Naive B cell (primary cell): ENCODE measurements around the gene FLVCR1. TPM values are rescaled to one million over a fixed set of nuclear protein-coding genes. Genes with fewer than 3 reads are reported as not detected.
"Not testable (repeated sequence)": the region's sequence is repeated elsewhere in the genome, so short reads cannot be mapped to it uniquely, and the experiment has no call there.

Source experiments
- ATAC-seq, 2 donors: fragments of 150-1000 bp; cut with Tn5 transposase; 2 replicates each; pipeline ENCODE4 v1.10.0; 2021; ENCODE audit warnings: low read depth in 2 of 2, mild to moderate bottlenecking in 2 of 2, moderate library complexity in 2 of 2
- DNase-seq: peaks from one replicate; pipeline ENCODE4 v3.0.0; 2022
- H3K27ac Mint-ChIP-seq, 6 donors: one replicate each; pipeline ENCODE4 v1.8.0; 2020 to 2022; ENCODE audit warnings: mild to moderate bottlenecking in 6 of 6, mixed read lengths in 6 of 6, moderate library complexity in 5 of 6, inconsistent platforms in 2 of 6
- H3K27me3 Mint-ChIP-seq, 3 donors: one replicate each; pipeline ENCODE4 v1.8.0; 2021 to 2022; ENCODE audit warnings: mixed read lengths in 3 of 3, mild to moderate bottlenecking in 1 of 3
- H3K36me3 Mint-ChIP-seq, 2 donors: one replicate each; pipeline ENCODE4 v1.8.0; 2020 to 2022; ENCODE audit warnings: mixed read lengths in 2 of 2, inconsistent platforms in 1 of 2, mild to moderate bottlenecking in 1 of 2
- H3K4me1 Mint-ChIP-seq, 3 donors: one replicate each; pipeline ENCODE4 v1.8.0; 2020 to 2022; ENCODE audit warnings: mixed read lengths in 3 of 3, inconsistent platforms in 1 of 3, mild to moderate bottlenecking in 1 of 3, moderate library complexity in 1 of 3
- H3K4me3 Mint-ChIP-seq, 8 donors: one replicate each; pipeline ENCODE4 v1.8.0; 2020 to 2022; ENCODE audit warnings: mild to moderate bottlenecking in 8 of 8, mixed read lengths in 8 of 8, moderate library complexity in 8 of 8, inconsistent platforms in 2 of 8
- H3K9me3 Mint-ChIP-seq, 7 donors: one replicate each; pipeline ENCODE4 v1.8.0; 2020 to 2022; ENCODE audit warnings: mixed read lengths in 7 of 7, mild to moderate bottlenecking in 5 of 7, inconsistent platforms in 2 of 7, moderate library complexity in 1 of 7
- polyA plus RNA-seq, 6 donors: library from polyadenylated mRNA; unstranded; fragments of 300-500 nt; fragmentation: Illumina TruSeq; gene quantifications; one replicate each; pipeline ENCODE4 v1.2.3, GENCODE V29; 2021; ENCODE audit warnings: low read depth in 6 of 6

Gene FLVCR1
- polyA plus RNA-seq, 6 donors from 2014 or later = 1.0 to 4.6 (median 2.5) TPM

- Mint-ChIP-seq H3K9me3 (no peaks in the 10 kb centered on the region), H3K4me3 (no peak overlapping the region), H3K27me3 (no peaks in the 10 kb centered on the region), H3K4me1 (peaks cover 4 to 11% (median 6%) of the 10 kb centered on the region in 3 donors), H3K36me3 (no peaks in the 10 kb centered on the region), H3K27ac (no peak overlapping the region)
- DNase-seq (no peak), ATAC-seq (no peak)
These were observed 9.1 kb downstream of the FLVCR1 start for GRCh38 chr1:212867192-212867591.

- H3K27me3 Mint-ChIP-seq = no peaks in the 10 kb centered on the region
- peak overlapping the region in 1 of 6 donors; percentile 13 for H3K27ac Mint-ChIP-seq
- peaks cover 0 to 5% (median 3%) of the 10 kb centered on the region in 3 donors for H3K4me1 Mint-ChIP-seq
- DNase-seq = no peak
- peaks cover 23 to 24% of the 10 kb centered on the region in 2 donors for H3K36me3 Mint-ChIP-seq
- H3K4me3 Mint-ChIP-seq = no peak overlapping the region
- ATAC-seq = no peak
- H3K9me3 Mint-ChIP-seq = no peaks in the 10 kb centered on the region
These were observed 13.9 kb downstream of the FLVCR1 start for GRCh38 chr1:212871976-212872375.

DNA sequence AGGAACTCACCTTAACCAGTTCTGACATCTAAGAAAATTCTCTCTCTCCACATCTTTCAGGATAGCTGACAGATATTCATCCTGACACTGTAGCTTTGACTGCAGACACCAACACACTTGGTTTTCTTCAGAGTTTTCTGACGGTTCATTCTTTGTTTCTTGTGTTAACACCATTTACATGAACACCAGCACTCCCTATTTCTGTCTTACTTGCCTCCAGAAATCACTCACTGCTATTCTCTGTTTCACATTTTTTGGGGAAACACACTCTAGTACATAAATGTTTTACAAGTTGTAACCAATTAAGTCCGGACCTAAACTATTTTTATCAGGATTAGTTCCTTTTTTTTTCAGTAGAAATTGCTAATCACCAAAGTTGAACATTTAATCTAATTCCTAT is 15.4 kb downstream of the FLVCR1 start:
- Mint-ChIP-seq H3K36me3 (peaks cover 23 to 27% of the 10 kb centered on the region in 2 donors), H3K27me3 (no peaks in the 10 kb centered on the region), H3K4me3 (no peak overlapping the region), H3K9me3 (no peaks in the 10 kb centered on the region), H3K27ac (no peak overlapping the region), H3K4me1 (peaks cover 0 to 5% (median 3%) of the 10 kb centered on the region in 3 donors)
- DNase-seq = no peak
- no peak for ATAC-seq

DNA sequence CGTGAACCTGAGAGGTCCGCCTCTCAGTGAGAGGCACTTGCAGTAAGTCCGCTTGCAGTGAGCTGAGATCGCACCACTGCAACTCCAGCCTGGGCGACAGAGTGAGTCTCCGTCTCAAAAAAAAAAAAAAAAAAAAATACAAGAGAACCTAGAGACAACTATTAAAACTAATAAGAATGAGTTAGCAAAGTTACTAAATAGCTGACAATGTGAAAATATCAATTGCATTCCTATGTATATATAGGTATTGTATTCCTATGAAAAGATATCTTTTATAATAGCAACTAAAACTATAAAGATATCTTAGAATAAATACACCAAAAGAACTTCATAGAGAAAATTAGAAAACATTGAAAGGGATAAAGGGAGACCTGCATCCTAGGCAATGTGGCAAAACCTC is 20.3 kb downstream of the FLVCR1 start:
- no peak for ATAC-seq
- Mint-ChIP-seq H3K4me3 (no peak overlapping the region), H3K36me3 (peaks cover 23 to 27% of the 10 kb centered on the region in 2 donors), H3K27me3 (no peaks in the 10 kb centered on the region), H3K27ac (no peak overlapping the region), H3K4me1 (peaks cover 0 to 3% (median 0%) of the 10 kb centered on the region in 3 donors), H3K9me3 (no peaks in the 10 kb centered on the region)
- no peak for DNase-seq

- H3K36me3 Mint-ChIP-seq = peaks cover 15 to 20% of the 10 kb centered on the region in 2 donors
- no peak for ATAC-seq
- no peaks in the 10 kb centered on the region for H3K9me3 Mint-ChIP-seq
- peaks cover 0 to 2% (median 0%) of the 10 kb centered on the region in 3 donors for H3K4me1 Mint-ChIP-seq
- no peaks in the 10 kb centered on the region for H3K27me3 Mint-ChIP-seq
- DNase-seq = no peak
- H3K4me3 Mint-ChIP-seq = no peak overlapping the region
- H3K27ac Mint-ChIP-seq = peak overlapping the region in 1 of 6 donors; percentile 52
These were observed 22.0 kb downstream of the FLVCR1 start for GRCh38 chr1:212879947-212880690.

GRCh38 chr1:212884592-212884991 is 26.5 kb downstream of the FLVCR1 start:
- Mint-ChIP-seq H3K4me3 (no peak overlapping the region), H3K9me3 (no peaks in the 10 kb centered on the region), H3K36me3 (peaks cover 5% of the 10 kb centered on the region in 2 donors)

DNA sequence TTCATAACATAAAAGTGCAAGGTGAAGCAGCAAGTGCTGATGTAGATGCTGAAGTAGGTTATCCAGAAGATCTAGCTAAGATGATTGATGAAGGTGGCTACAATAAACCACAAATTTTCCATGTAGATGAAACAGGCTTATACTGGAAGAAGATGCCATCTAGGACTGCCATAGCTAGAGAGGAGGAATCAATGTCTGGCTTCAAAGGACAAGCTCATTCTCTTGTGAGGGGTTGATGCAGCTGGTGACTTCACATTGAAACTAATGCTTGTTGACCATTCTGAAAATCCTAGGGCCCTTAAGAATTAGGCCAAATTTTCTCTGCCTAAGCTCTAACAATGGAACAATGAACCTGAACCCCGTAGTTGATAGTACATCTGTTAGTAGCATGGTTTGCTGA is 34.0 kb downstream of the FLVCR1 start:
- Mint-ChIP-seq H3K27ac (no peak overlapping the region), H3K9me3 (peaks cover 0 to 3% (median 0%) of the 10 kb centered on the region in 7 donors), H3K36me3 (peaks cover 35 to 38% of the 10 kb centered on the region in 2 donors), H3K27me3 (no peaks in the 10 kb centered on the region), H3K4me3 (no peak overlapping the region), H3K4me1 (no peaks in the 10 kb centered on the region)
- no peak for ATAC-seq
- no peak for DNase-seq

More at GRCh38 chr1:212884592-212884991, 26.5 kb downstream of the FLVCR1 start:
- no peaks in the 10 kb centered on the region for H3K4me1 Mint-ChIP-seq
- DNase-seq = no peak
- H3K27ac Mint-ChIP-seq = no peak overlapping the region
- no peak for ATAC-seq
- no peaks in the 10 kb centered on the region for H3K27me3 Mint-ChIP-seq

GRCh38 chr1:212899845-212900244 is 41.8 kb downstream of the FLVCR1 start:
- DNase-seq (no peak), ATAC-seq (no peak)
- no peaks in the 10 kb centered on the region for H3K27me3 Mint-ChIP-seq
- peak overlapping the region in 2 of 6 donors; percentile 10 to 19 for H3K27ac Mint-ChIP-seq
- H3K9me3 Mint-ChIP-seq = peaks cover 10 to 47% (median 32%) of the 10 kb centered on the region in 7 donors
- H3K4me1 Mint-ChIP-seq = no peaks in the 10 kb centered on the region
- peaks cover 39 to 44% of the 10 kb centered on the region in 2 donors for H3K36me3 Mint-ChIP-seq
- H3K4me3 Mint-ChIP-seq = no peak overlapping the region

GRCh38 chr1:212901290-212901689 is 43.2 kb downstream of the FLVCR1 start:
- Mint-ChIP-seq H3K27ac (no peak overlapping the region), H3K27me3 (no peaks in the 10 kb centered on the region), H3K4me3 (no peak overlapping the region), H3K4me1 (no peaks in the 10 kb centered on the region), H3K36me3 (peaks cover 32 to 34% of the 10 kb centered on the region in 2 donors), H3K9me3 (peaks cover 10 to 59% (median 40%) of the 10 kb centered on the region in 7 donors)
- DNase-seq (no peak), ATAC-seq (no peak)

- H3K9me3 Mint-ChIP-seq = peaks cover 10 to 59% (median 40%) of the 10 kb centered on the region in 7 donors
- no peak overlapping the region for H3K27ac Mint-ChIP-seq
- H3K27me3 Mint-ChIP-seq = no peaks in the 10 kb centered on the region
- no peak for DNase-seq
- H3K4me1 Mint-ChIP-seq = no peaks in the 10 kb centered on the region
- ATAC-seq = no peak
- H3K4me3 Mint-ChIP-seq = no peak overlapping the region
- peaks cover 30 to 33% of the 10 kb centered on the region in 2 donors for H3K36me3 Mint-ChIP-seq
These were observed 44.0 kb downstream of the FLVCR1 start for GRCh38 chr1:212902054-212902453.

- no peak overlapping the region for H3K27ac Mint-ChIP-seq
- peaks cover 10 to 59% (median 40%) of the 10 kb centered on the region in 7 donors for H3K9me3 Mint-ChIP-seq
- no peaks in the 10 kb centered on the region for H3K4me1 Mint-ChIP-seq
- DNase-seq (no peak), ATAC-seq (no peak)
- no peaks in the 10 kb centered on the region for H3K27me3 Mint-ChIP-seq
- no peak overlapping the region for H3K4me3 Mint-ChIP-seq
- peaks cover 25 to 30% of the 10 kb centered on the region in 2 donors for H3K36me3 Mint-ChIP-seq
These were observed 45.6 kb downstream of the FLVCR1 start for GRCh38 chr1:212903664-212904063.

DNA sequence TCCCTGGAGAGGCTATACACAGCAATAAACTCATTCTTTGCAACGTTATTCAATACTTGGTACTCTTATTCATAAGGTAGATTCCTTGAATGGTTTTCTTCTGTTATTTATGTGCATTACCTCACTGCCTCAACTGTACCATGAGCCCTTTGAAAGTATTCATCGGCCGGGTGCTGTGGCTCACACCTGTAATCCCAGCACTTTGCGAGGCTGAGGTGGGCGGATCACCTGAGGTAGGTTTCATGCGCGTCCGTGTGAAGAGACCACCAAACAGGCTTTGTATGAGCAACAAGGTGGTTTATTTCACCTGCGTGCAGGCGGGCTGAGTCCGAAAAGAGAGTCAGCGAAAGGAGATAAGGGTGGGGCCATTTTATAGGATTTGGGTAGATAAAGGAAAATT is 50.0 kb downstream of the FLVCR1 start:
- not testable (repeated sequence) for H3K27me3 Mint-ChIP-seq, H3K27ac Mint-ChIP-seq, DNase-seq, ATAC-seq, H3K4me3 Mint-ChIP-seq, H3K36me3 Mint-ChIP-seq, H3K4me1 Mint-ChIP-seq
- peaks cover 0 to 23% (median 10%) of the 10 kb centered on the region in 7 donors for H3K9me3 Mint-ChIP-seq

- H3K9me3 Mint-ChIP-seq = peaks cover 0 to 20% (median 3%) of the 10 kb centered on the region in 7 donors
- no peaks in the 10 kb centered on the region for H3K4me1 Mint-ChIP-seq
- H3K27me3 Mint-ChIP-seq = peaks cover 0 to 5% (median 0%) of the 10 kb centered on the region in 3 donors
- DNase-seq (no peak), ATAC-seq (no peak)
- H3K36me3 Mint-ChIP-seq = no peaks in the 10 kb centered on the region
- H3K4me3 Mint-ChIP-seq = no peak overlapping the region
- H3K27ac Mint-ChIP-seq = no peak overlapping the region
These were observed 50.9 kb downstream of the FLVCR1 start for GRCh38 chr1:212908971-212909370.

DNA sequence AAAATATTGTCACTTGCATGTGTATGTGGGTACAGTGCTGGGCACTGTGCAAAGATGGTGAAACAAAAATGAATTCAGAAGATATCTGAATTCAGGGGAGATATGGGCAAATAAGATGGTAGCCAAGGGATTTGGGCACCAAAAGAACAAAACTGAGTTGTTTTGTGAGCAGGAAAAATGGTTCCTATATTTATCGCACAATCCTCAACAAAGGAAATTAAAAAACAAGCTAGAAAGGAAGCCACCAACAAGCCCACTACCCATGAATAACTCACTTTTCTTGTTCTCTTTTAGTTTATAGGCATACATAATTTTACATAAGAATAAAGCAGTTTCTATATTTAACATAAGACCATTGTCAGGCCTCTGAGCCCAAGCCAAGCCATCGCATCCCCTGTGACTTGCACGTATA is 51.6 kb downstream of the FLVCR1 start:
- no peak for DNase-seq
- no peaks in the 10 kb centered on the region for H3K4me1 Mint-ChIP-seq
- no peak overlapping the region for H3K4me3 Mint-ChIP-seq
- no peaks in the 10 kb centered on the region for H3K36me3 Mint-ChIP-seq
- H3K9me3 Mint-ChIP-seq = peaks cover 0 to 14% (median 2%) of the 10 kb centered on the region in 7 donors
- H3K27me3 Mint-ChIP-seq = peaks cover 0 to 5% (median 0%) of the 10 kb centered on the region in 3 donors
- ATAC-seq = no peak
- no peak overlapping the region for H3K27ac Mint-ChIP-seq
